ENCODE data around the gene KCNN2.

- no peak for TF ChIP-seq EZH2 (IDR thresholded peaks at IDR 0.05; ENCODE audit: insufficient read depth, poor library complexity, severe bottlenecking)
- no peak for TF ChIP-seq EZH2phosphoT487 (IDR thresholded peaks at IDR 0.05; ENCODE audit: insufficient read depth, low read depth)
These were observed 47.0 kb downstream of the KCNN2 start for GRCh38 chr5:114408847-114409246.

Data from GM23248 (cell line).